Measurements from ENCODE around the gene TEX51.

The TEX51 gene

DNA sequence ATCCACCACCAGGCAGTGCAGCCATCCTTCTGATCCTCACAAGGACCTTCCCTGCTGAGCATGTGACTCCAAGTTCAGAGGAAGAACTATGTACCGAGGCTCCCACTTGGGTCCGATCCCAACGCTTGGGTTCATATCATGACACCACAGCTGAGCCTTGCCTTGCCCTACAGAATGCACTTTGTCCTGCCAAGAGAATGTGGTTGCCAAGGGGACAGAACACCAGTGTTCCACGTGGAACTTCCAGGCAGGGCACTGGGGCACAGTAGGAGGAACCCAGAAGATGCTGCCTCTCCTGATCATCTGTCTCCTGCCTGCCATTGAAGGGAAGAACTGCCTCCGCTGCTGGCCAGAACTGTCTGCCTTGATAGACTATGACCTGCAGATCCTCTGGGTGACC lies at the start of gene TEX51:
TSS of gene TEX51 (plus strand) at position 255 of the 400 bp plus-strand sequence. CDS start at position 284, 29 bp downstream.
- no peak for TF ChIP-seq EGR1 (IDR thresholded peaks at IDR 0.05)

DNA sequence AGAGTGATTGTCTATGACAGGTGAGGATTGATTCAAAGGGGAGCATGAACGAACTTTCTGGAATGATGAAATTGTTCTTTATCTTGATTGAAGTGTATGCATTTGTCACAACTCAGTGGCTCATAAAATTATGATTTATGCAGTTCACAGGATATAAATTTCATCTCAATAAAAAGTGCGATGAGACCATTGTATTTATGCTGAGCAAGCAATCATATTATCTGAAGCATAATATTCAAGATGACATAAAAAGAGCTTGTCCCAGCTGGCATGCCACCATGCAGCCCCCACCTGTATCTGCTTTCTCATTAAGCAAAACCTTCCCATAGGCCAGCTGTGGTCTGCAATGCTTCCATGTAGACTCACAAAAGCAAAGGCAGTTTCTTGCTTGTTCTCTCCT lies 49.6 kb upstream of the TEX51 start:
- TF ChIP-seq EP300 (IDR thresholded peaks at IDR 0.05; ENCODE audit: borderline replicate concordance) (no peak), TCF12 (IDR thresholded peaks at IDR 0.05; ENCODE audit: low read depth) (no peak), EGR1 (IDR thresholded peaks at IDR 0.05) (no peak), ZBTB7A (IDR thresholded peaks at IDR 0.05; ENCODE audit: low read depth) (no peak), CEBPB (IDR thresholded peaks at IDR 0.05) (no peak), FOXM1 (IDR thresholded peaks at IDR 0.05; ENCODE audit: borderline replicate concordance, low read depth) (no peak), MAX (IDR thresholded peaks at IDR 0.05) (no peak), CREB1 (IDR thresholded peaks at IDR 0.05; ENCODE audit: low read depth) (no peak), YY1 (IDR thresholded peaks at IDR 0.05; ENCODE audit: low read depth) (no peak), NFIC (IDR thresholded peaks at IDR 0.05) (no peak)
- TF ChIP-seq, protein P1, sequence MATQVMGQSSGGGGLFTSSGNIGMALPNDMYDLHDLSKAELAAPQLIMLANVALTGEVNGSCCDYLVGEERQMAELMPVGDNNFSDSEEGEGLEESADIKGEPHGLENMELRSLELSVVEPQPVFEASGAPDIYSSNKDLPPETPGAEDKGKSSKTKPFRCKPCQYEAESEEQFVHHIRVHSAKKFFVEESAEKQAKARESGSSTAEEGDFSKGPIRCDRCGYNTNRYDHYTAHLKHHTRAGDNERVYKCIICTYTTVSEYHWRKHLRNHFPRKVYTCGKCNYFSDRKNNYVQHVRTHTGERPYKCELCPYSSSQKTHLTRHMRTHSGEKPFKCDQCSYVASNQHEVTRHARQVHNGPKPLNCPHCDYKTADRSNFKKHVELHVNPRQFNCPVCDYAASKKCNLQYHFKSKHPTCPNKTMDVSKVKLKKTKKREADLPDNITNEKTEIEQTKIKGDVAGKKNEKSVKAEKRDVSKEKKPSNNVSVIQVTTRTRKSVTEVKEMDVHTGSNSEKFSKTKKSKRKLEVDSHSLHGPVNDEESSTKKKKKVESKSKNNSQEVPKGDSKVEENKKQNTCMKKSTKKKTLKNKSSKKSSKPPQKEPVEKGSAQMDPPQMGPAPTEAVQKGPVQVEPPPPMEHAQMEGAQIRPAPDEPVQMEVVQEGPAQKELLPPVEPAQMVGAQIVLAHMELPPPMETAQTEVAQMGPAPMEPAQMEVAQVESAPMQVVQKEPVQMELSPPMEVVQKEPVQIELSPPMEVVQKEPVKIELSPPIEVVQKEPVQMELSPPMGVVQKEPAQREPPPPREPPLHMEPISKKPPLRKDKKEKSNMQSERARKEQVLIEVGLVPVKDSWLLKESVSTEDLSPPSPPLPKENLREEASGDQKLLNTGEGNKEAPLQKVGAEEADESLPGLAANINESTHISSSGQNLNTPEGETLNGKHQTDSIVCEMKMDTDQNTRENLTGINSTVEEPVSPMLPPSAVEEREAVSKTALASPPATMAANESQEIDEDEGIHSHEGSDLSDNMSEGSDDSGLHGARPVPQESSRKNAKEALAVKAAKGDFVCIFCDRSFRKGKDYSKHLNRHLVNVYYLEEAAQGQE (IDR thresholded peaks at IDR 0.05; ENCODE audit: low read depth), result no peak

GRCh38 chr2:126849486-126849885 lies 49.2 kb upstream of the TEX51 start:
- no peak for TF ChIP-seq FOXM1 (IDR thresholded peaks at IDR 0.05; ENCODE audit: borderline replicate concordance, low read depth)
- no peak for TF ChIP-seq MAX (IDR thresholded peaks at IDR 0.05)
- no peak for TF ChIP-seq EGR1 (IDR thresholded peaks at IDR 0.05)
- no peak for TF ChIP-seq NFIC (IDR thresholded peaks at IDR 0.05)
- TF ChIP-seq CREB1 (IDR thresholded peaks at IDR 0.05; ENCODE audit: low read depth), result no peak
- TF ChIP-seq ZBTB7A (IDR thresholded peaks at IDR 0.05; ENCODE audit: low read depth), result no peak
- TF ChIP-seq RAD21 (IDR thresholded peaks at IDR 0.05; ENCODE audit: low read depth), result no peak
- TF ChIP-seq, protein P1 (IDR thresholded peaks at IDR 0.05; ENCODE audit: low read depth), result no peak
- no peak for TF ChIP-seq TCF12 (IDR thresholded peaks at IDR 0.05; ENCODE audit: low read depth)
- TF ChIP-seq TAF1 (IDR thresholded peaks at IDR 0.05; ENCODE audit: low read depth), result no peak
- TF ChIP-seq, protein P2, sequence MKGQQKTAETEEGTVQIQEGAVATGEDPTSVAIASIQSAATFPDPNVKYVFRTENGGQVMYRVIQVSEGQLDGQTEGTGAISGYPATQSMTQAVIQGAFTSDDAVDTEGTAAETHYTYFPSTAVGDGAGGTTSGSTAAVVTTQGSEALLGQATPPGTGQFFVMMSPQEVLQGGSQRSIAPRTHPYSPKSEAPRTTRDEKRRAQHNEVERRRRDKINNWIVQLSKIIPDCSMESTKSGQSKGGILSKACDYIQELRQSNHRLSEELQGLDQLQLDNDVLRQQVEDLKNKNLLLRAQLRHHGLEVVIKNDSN (IDR thresholded peaks at IDR 0.05), result no peak
- no peak for TF ChIP-seq CEBPB (IDR thresholded peaks at IDR 0.05)
- no peak for TF ChIP-seq YY1 (IDR thresholded peaks at IDR 0.05; ENCODE audit: low read depth)
- TF ChIP-seq TEAD4 (IDR thresholded peaks at IDR 0.05), result no peak
- TF ChIP-seq EP300 (IDR thresholded peaks at IDR 0.05; ENCODE audit: borderline replicate concordance), result no peak

GRCh38 chr2:126849991-126850535 lies 48.6 kb upstream of the TEX51 start:
- TF ChIP-seq TAF1 (IDR thresholded peaks at IDR 0.05; ENCODE audit: low read depth), result no peak
- no peak for TF ChIP-seq RAD21 (IDR thresholded peaks at IDR 0.05; ENCODE audit: low read depth)
- no peak for TF ChIP-seq CREB1 (IDR thresholded peaks at IDR 0.05; ENCODE audit: low read depth)
- TF ChIP-seq, protein P2 (IDR thresholded peaks at IDR 0.05), result no peak
- no peak for TF ChIP-seq TEAD4 (IDR thresholded peaks at IDR 0.05)
- TF ChIP-seq FOXM1 (IDR thresholded peaks at IDR 0.05; ENCODE audit: borderline replicate concordance, low read depth), result no peak
- no peak for TF ChIP-seq EGR1 (IDR thresholded peaks at IDR 0.05)
- TF ChIP-seq EP300 (IDR thresholded peaks at IDR 0.05; ENCODE audit: borderline replicate concordance), result no peak
- TF ChIP-seq YY1 (IDR thresholded peaks at IDR 0.05; ENCODE audit: low read depth), result no peak
- no peak for TF ChIP-seq NFIC (IDR thresholded peaks at IDR 0.05)
- TF ChIP-seq ZBTB7A (IDR thresholded peaks at IDR 0.05; ENCODE audit: low read depth), result no peak
- TF ChIP-seq, protein P1 (IDR thresholded peaks at IDR 0.05; ENCODE audit: low read depth), result no peak
- TF ChIP-seq CEBPB (IDR thresholded peaks at IDR 0.05), result no peak
- no peak for TF ChIP-seq TCF12 (IDR thresholded peaks at IDR 0.05; ENCODE audit: low read depth)
- TF ChIP-seq MAX (IDR thresholded peaks at IDR 0.05), result no peak
